Endodermal cell (in vitro differentiated cells): ENCODE measurements around the gene IGFBPL1. TPM values are rescaled to one million over a fixed set of nuclear protein-coding genes. Genes with fewer than 3 reads are reported as not detected.

Experiments used
- DNase-seq: peaks from one replicate; pipeline ENCODE4 v3.0.0-alpha.2; 2017
- H3K27ac ChIP-seq: 2 replicates; pipeline ENCODE4 v1.5.1; 2013; ENCODE audit warnings: mild to moderate bottlenecking, low read depth, low read length, moderate library complexity
- H3K27me3 ChIP-seq: 2 replicates; pipeline ENCODE4 v1.6.1; 2013; ENCODE audit warnings: mild to moderate bottlenecking, low read length, moderate library complexity; ENCODE audit not compliant: insufficient read depth, control insufficient read depth, poor library complexity, severe bottlenecking
- H3K36me3 ChIP-seq: 2 replicates; pipeline ENCODE4 v1.7.0; 2013; ENCODE audit warnings: mild to moderate bottlenecking, low read length, moderate library complexity; ENCODE audit not compliant: control insufficient read depth, insufficient read depth
- H3K4me1 ChIP-seq: one replicate; pipeline ENCODE4 v1.7.0; 2013; ENCODE audit warnings: low read length; ENCODE audit not compliant: control insufficient read depth, insufficient read depth
- H3K4me3 ChIP-seq: 2 replicates; pipeline ENCODE4 v1.5.1; 2013; ENCODE audit warnings: mild to moderate bottlenecking, low read length, moderate library complexity
- H3K9ac ChIP-seq: 2 replicates; pipeline ENCODE4 v1.6.1; 2013; ENCODE audit warnings: mild to moderate bottlenecking, low read length, moderate library complexity; ENCODE audit not compliant: poor library complexity, severe bottlenecking; ENCODE audit errors: extremely low read depth
- H3K9me3 ChIP-seq: 2 replicates; pipeline ENCODE4 v1.6.1; 2013; ENCODE audit warnings: mild to moderate bottlenecking, low read length, moderate library complexity; ENCODE audit not compliant: control insufficient read depth
- H3K27ac Mint-ChIP-seq: 2 replicates; pipeline ENCODE4 v1.8.0; 2020; ENCODE audit warnings: mixed read lengths
- H3K27me3 Mint-ChIP-seq: 2 replicates; pipeline ENCODE4 v1.8.0; 2021; ENCODE audit warnings: mild to moderate bottlenecking, mixed read lengths; ENCODE audit not compliant: insufficient read depth
- H3K36me3 Mint-ChIP-seq: 2 replicates; pipeline ENCODE4 v1.8.0; 2020; ENCODE audit warnings: low read depth, mixed read lengths
- H3K4me1 Mint-ChIP-seq: 2 replicates; pipeline ENCODE4 v1.8.0; 2020; ENCODE audit warnings: mixed read lengths
- H3K4me3 Mint-ChIP-seq: 2 replicates; pipeline ENCODE4 v1.8.0; 2020; ENCODE audit warnings: mild to moderate bottlenecking, moderate library complexity, mixed read lengths
- H3K9me3 Mint-ChIP-seq: 2 replicates; pipeline ENCODE4 v1.8.0; 2020; ENCODE audit warnings: mild to moderate bottlenecking, mixed read lengths
- CTCF ChIP-seq: fragments of 200-600 bp; sonication (generic); conservative IDR thresholded peaks from 2 replicates; pipeline ENCODE4 v1.5.0; 2021; ENCODE audit warnings: antibody characterized with exemption, mild to moderate bottlenecking
- WGBS, 2 experiments: methylation state at CpG; one replicate each; pipeline versions ENCODE4 v1.1.5 to v1.1.7; 2013; ENCODE audit warnings: missing lambda C conversion rate in 2 of 2, mixed read lengths in 1 of 2; ENCODE audit not compliant: insufficient coverage in 1 of 2, insufficient read length in 1 of 2; 5-methylcytosine and 5-hydroxymethylcytosine counted together
- total RNA-seq, 2 donors: library from RNA; stranded (reverse); fragmentation: NEBNext Ultra II Directional in 1 of 2; extraction: Animal tissue kit (Norgen Biotek cat#: 25700) in 1 of 2; gene quantifications; 2 replicates in 1 of 2; 3 replicates in 1 of 2; pipeline ENCODE4 v1.2.1, GENCODE V29; 2021

IGFBPL1 gene
- total RNA-seq, 2 donors from 2014 or later = 40.5 to 90.3 TPM

GRCh38 chr9:38442473-38443096 is 18.3 kb upstream of the IGFBPL1 start:
- no peaks in the 10 kb centered on the region for H3K9me3 Mint-ChIP-seq
- Histone ChIP-seq H3K27ac (no peak overlapping the region), H3K27me3 (no peaks in the 10 kb centered on the region), H3K4me1 (no peaks in the 10 kb centered on the region), H3K4me3 (no peak overlapping the region), H3K36me3 (no peaks in the 10 kb centered on the region), H3K9ac (no peak overlapping the region), H3K9me3 (no peaks in the 10 kb centered on the region)
- no peak for TF ChIP-seq CTCF
- peaks cover 9% of the 10 kb centered on the region for H3K4me1 Mint-ChIP-seq
- H3K27ac Mint-ChIP-seq = no peak overlapping the region
- 86 to 88% methylated on average over 5 to 8 of the region's 8 CpGs for WGBS, 2 experiments
- no peaks in the 10 kb centered on the region for H3K36me3 Mint-ChIP-seq
- H3K4me3 Mint-ChIP-seq = no peak overlapping the region
- H3K27me3 Mint-ChIP-seq = no peaks in the 10 kb centered on the region
- no peak for DNase-seq

- Mint-ChIP-seq H3K27me3 (no peaks in the 10 kb centered on the region), H3K27ac (no peak overlapping the region), H3K9me3 (peaks cover 3% of the 10 kb centered on the region), H3K36me3 (no peaks in the 10 kb centered on the region), H3K4me3 (no peak overlapping the region), H3K4me1 (peaks cover 13% of the 10 kb centered on the region)
- Histone ChIP-seq H3K27me3 (no peaks in the 10 kb centered on the region), H3K4me3 (no peak overlapping the region), H3K27ac (no peak overlapping the region), H3K36me3 (no peaks in the 10 kb centered on the region), H3K9ac (no peak overlapping the region), H3K4me1 (no peaks in the 10 kb centered on the region), H3K9me3 (peaks cover 5% of the 10 kb centered on the region)
- 93 to 94% methylated on average over 5 to 8 of the region's 8 CpGs for WGBS, 2 experiments
- no peak for DNase-seq
- TF ChIP-seq CTCF = no peak
Observed at GRCh38 chr9:38441347-38442085, 17.3 kb upstream of the IGFBPL1 start.

GRCh38 chr9:38440516-38440915 is 16.3 kb upstream of the IGFBPL1 start:
- Mint-ChIP-seq H3K4me1 (peaks cover 13% of the 10 kb centered on the region), H3K4me3 (no peak overlapping the region), H3K27ac (no peak overlapping the region), H3K27me3 (no peaks in the 10 kb centered on the region), H3K9me3 (peaks cover 3% of the 10 kb centered on the region), H3K36me3 (no peaks in the 10 kb centered on the region)
- Histone ChIP-seq H3K4me1 (no peaks in the 10 kb centered on the region), H3K27me3 (no peaks in the 10 kb centered on the region), H3K4me3 (no peak overlapping the region), H3K9me3 (peaks cover 11% of the 10 kb centered on the region), H3K9ac (no peak overlapping the region), H3K27ac (no peak overlapping the region), H3K36me3 (no peaks in the 10 kb centered on the region)
- WGBS, 2 experiments = 87 to 92% methylated on average over 2 to 3 of the region's 3 CpGs
- no peak for TF ChIP-seq CTCF
- no peak for DNase-seq
